HepG2 (cell line): ENCODE data around the gene SLC4A2. TPM values are rescaled to one million over a fixed set of nuclear protein-coding genes. Genes with fewer than 3 reads are reported as not detected.

Source experiments
- AHDC1 ChIP-seq: sonication (generic); formaldehyde crosslinking; IDR thresholded peaks from 2 replicates; pipeline ENCODE4 v1.5.1; 2020; ENCODE audit warnings: mild to moderate bottlenecking, missing genetic modification reagents, borderline replicate concordance
- CBFB ChIP-seq: sonication (generic); formaldehyde crosslinking; IDR thresholded peaks from 2 replicates; pipeline ENCODE4 v1.4.0; 2020; ENCODE audit warnings: missing genetic modification reagents
- FOXM1 ChIP-seq: sonication (generic); formaldehyde crosslinking; IDR thresholded peaks from 2 replicates; pipeline ENCODE4 v1.5.0; 2020; ENCODE audit warnings: missing genetic modification reagents
- KMT2B ChIP-seq: IDR thresholded peaks from 2 replicates; pipeline ENCODE4 v1.6.1; 2016; ENCODE audit warnings: missing genetic modification reagents, missing compliant biosample characterization
- LRRFIP1 ChIP-seq: sonication (generic); formaldehyde crosslinking; conservative IDR thresholded peaks from 2 replicates; pipeline ENCODE4 v1.4.0; 2020; ENCODE audit warnings: missing genetic modification reagents
- NR2F6 ChIP-seq, 2 experiments: IDR thresholded peaks; 2 replicates each; pipeline ENCODE4 v1.6.1; 2016; ENCODE audit warnings: antibody characterized with exemption in 1 of 2, mild to moderate bottlenecking in 1 of 2
- PAF1 ChIP-seq: IDR thresholded peaks from 2 replicates; pipeline ENCODE4 v1.6.1; 2016; ENCODE audit warnings: missing genetic modification reagents, missing compliant biosample characterization
- PAWR ChIP-seq: sonication (generic); formaldehyde crosslinking; IDR thresholded peaks from 2 replicates; pipeline ENCODE4 v1.4.0; 2020; ENCODE audit warnings: missing genetic modification reagents, mild to moderate bottlenecking, borderline replicate concordance
- U2AF2 ChIP-seq: fragments of 200-400 bp; formaldehyde crosslinking; IDR thresholded peaks from 2 replicates; pipeline ENCODE4 v1.6.1; 2017; ENCODE audit warnings: low read depth, mild to moderate bottlenecking, low read length
- ZFP36L1 ChIP-seq: sonication (generic); formaldehyde crosslinking; IDR thresholded peaks from 2 replicates; pipeline ENCODE4 v1.8.0; 2022; ENCODE audit warnings: mild to moderate bottlenecking, missing genetic modification reagents, moderate library complexity
- ZNF746 ChIP-seq: sonication (generic); formaldehyde crosslinking; IDR thresholded peaks from 2 replicates; pipeline ENCODE4 v1.8.0; 2022; ENCODE audit warnings: mild to moderate bottlenecking, missing genetic modification reagents
- ZNF777 ChIP-seq: sonication (generic); formaldehyde crosslinking; IDR thresholded peaks from 2 replicates; pipeline ENCODE4 v1.4.0; 2020; ENCODE audit warnings: missing genetic modification reagents
- ZNF800 ChIP-seq: sonication (generic); formaldehyde crosslinking; IDR thresholded peaks from 2 replicates; pipeline ENCODE4 v1.4.0; 2020; ENCODE audit warnings: missing genetic modification reagents
- ZNF850 ChIP-seq: sonication (generic); formaldehyde crosslinking; conservative IDR thresholded peaks from 2 replicates; pipeline ENCODE4 v1.9.0; 2021; ENCODE audit warnings: mild to moderate bottlenecking, missing genetic modification reagents
- ZNF891 ChIP-seq: sonication (generic); formaldehyde crosslinking; IDR thresholded peaks from 2 replicates; pipeline ENCODE4 v1.5.0; 2020; ENCODE audit warnings: mild to moderate bottlenecking, missing genetic modification reagents
- ZUFSP ChIP-seq: sonication (generic); formaldehyde crosslinking; IDR thresholded peaks from 2 replicates; pipeline ENCODE4 v1.9.0; 2021; ENCODE audit warnings: missing genetic modification reagents, mild to moderate bottlenecking, borderline replicate concordance
- polyA plus RNA-seq, 8 experiments: library from polyadenylated mRNA; depleted of rRNA in 3 of 8; stranded (reverse) in 7 of 8; unstranded in 1 of 8; fragments of >200 nt; fragmentation: Illumina TruSeq in 4 of 8; extraction: Trizol in 4 of 8; gene quantifications; 2 replicates each; pipeline versions ENCODE4 v1.2.1 to v1.2.3, GENCODE V29; 2011 to 2016; ENCODE audit warnings: low read depth in 4 of 8, missing spikeins in 1 of 8, mixed read lengths in 1 of 8; ENCODE audit not compliant: insufficient read depth in 1 of 8
- total RNA-seq, 5 experiments: library from RNA; depleted of rRNA; stranded (reverse); fragments of >200 nt; fragmentation: Illumina TruSeq; extraction: Trizol; gene quantifications; 2 replicates each; pipeline ENCODE4 v1.2.3, GENCODE V29; 2016; ENCODE audit warnings: low read depth in 1 of 5

Gene SLC4A2
- total and polyA plus RNA-seq, 2 of the 13 experiments (the other 11 are each of a cell fraction or from before 2014, with no cell fraction given) = 51.9 to 73.4 TPM

GRCh38 chr7:151062399-151063211 is 3.2 kb downstream of the SLC4A2 start (continued):
- TF ChIP-seq LRRFIP1 (CRISPR knock-in tag) (no peak), ZNF891 (CRISPR knock-in tag) (no peak), AHDC1 (CRISPR knock-in tag) (no peak), PAF1 (CRISPR knock-in tag) (no peak), NR2F6 (IDR thresholded peaks at IDR 0.05) (peak; percentile 42; the same call in 1 of the 2 replicates), NR2F6 (CRISPR knock-in tag; IDR thresholded peaks at IDR 0.05) (peak; percentile 62), KMT2B (no peak), CBFB (CRISPR knock-in tag) (no peak), ZNF746 (0 out of 2 replicates have a peak, but pooled peaks have one; percentile 34), ZNF850 (CRISPR knock-in tag) (no peak), FOXM1 (no peak), ZFP36L1 (peak; percentile 39; the same call in 1 of the 2 replicates), ZUFSP (CRISPR knock-in tag) (no peak), ZNF777 (CRISPR knock-in tag) (no peak), ZNF800 (CRISPR knock-in tag) (no peak), PAWR (CRISPR knock-in tag) (no peak), U2AF2 (no peak)
